ENCODE measurements around the gene MACROH2A2.

DNA sequence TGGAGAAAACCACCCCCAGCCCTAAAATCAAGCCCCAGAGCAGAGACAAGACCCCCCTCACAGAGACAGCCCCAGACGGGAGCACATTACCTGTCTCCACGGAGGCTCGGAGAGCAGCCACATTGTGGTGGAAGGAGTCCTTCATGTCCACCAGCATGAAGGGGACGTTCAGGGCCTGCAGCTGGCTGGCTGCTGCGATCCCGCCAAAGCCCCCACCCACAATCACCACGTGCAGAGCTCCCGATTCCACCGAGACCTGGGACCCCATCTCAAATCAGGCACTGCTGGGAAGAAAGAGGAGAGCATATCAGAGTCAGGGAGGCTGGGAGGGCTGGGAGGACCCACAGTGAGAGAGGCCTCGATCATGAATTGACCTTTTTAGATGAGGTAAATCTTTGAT is 71.2 kb downstream of the MACROH2A2 start:
- TF ChIP-seq, protein P1, sequence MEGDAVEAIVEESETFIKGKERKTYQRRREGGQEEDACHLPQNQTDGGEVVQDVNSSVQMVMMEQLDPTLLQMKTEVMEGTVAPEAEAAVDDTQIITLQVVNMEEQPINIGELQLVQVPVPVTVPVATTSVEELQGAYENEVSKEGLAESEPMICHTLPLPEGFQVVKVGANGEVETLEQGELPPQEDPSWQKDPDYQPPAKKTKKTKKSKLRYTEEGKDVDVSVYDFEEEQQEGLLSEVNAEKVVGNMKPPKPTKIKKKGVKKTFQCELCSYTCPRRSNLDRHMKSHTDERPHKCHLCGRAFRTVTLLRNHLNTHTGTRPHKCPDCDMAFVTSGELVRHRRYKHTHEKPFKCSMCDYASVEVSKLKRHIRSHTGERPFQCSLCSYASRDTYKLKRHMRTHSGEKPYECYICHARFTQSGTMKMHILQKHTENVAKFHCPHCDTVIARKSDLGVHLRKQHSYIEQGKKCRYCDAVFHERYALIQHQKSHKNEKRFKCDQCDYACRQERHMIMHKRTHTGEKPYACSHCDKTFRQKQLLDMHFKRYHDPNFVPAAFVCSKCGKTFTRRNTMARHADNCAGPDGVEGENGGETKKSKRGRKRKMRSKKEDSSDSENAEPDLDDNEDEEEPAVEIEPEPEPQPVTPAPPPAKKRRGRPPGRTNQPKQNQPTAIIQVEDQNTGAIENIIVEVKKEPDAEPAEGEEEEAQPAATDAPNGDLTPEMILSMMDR (IDR thresholded peaks at IDR 0.05), result no peak
- TF ChIP-seq EZH2 (IDR thresholded peaks at IDR 0.05; ENCODE audit: borderline replicate concordance, insufficient read depth, low read depth, low read length, poor library complexity, severe bottlenecking), result no peak
